ENCODE data around the gene COPS3.

DNA sequence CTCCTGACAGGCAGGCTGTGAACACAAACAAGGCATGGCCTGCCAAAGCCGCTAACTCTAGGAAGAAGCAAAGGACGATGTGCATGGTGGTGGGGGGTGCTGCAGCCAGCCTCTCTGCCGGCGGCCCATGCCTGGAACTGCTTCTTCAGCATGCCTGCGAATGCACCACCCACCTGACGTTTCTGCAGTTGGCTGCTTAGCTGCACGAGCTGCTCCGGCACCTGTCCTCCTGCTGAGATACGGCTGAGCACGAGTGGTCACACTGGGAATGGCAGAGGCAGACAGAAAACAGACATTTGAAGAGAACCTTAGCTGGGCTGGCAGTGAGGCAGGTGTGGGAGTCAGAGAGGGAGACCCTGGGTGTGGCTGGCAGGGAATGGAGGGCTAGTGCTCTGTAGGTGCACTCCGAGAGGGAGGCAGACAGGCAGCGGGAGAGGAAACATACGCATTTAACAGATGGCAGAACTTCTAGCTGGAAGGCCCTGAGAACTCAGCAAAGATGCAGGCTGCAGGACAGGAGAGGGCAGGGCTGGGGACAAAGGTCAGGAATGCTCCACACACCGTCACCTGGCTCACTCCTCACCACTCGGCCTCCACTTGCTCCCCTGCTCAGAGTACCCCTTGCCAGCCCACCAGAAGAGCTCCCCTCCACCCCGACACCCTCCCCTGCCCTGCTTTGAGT lies 49.3 kb downstream of the COPS3 start:
- TF ChIP-seq, protein P1, sequence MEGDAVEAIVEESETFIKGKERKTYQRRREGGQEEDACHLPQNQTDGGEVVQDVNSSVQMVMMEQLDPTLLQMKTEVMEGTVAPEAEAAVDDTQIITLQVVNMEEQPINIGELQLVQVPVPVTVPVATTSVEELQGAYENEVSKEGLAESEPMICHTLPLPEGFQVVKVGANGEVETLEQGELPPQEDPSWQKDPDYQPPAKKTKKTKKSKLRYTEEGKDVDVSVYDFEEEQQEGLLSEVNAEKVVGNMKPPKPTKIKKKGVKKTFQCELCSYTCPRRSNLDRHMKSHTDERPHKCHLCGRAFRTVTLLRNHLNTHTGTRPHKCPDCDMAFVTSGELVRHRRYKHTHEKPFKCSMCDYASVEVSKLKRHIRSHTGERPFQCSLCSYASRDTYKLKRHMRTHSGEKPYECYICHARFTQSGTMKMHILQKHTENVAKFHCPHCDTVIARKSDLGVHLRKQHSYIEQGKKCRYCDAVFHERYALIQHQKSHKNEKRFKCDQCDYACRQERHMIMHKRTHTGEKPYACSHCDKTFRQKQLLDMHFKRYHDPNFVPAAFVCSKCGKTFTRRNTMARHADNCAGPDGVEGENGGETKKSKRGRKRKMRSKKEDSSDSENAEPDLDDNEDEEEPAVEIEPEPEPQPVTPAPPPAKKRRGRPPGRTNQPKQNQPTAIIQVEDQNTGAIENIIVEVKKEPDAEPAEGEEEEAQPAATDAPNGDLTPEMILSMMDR (IDR thresholded peaks at IDR 0.05), result no peak
- no peak for TF ChIP-seq POLR2A (IDR thresholded peaks at IDR 0.05)
